Measurements from ENCODE around the gene TP53RK.

- TF ChIP-seq CTCF (IDR thresholded peaks at IDR 0.05; ENCODE audit: low read depth, low read length, missing input control) (no peak), ZBTB33 (IDR thresholded peaks at IDR 0.05) (no peak), ATF3 (IDR thresholded peaks at IDR 0.05) (peak; percentile 35), RAD21 (IDR thresholded peaks at IDR 0.05) (peak; percentile 6 to 47), HNF4G (IDR thresholded peaks at IDR 0.05) (peak; percentile 19), REST (IDR thresholded peaks at IDR 0.05) (peak; percentile 20), FOXA1 (IDR thresholded peaks at IDR 0.05) (no peak)
Observed at GRCh38 chr20:46670585-46671584, 18.4 kb downstream of the TP53RK start.
